GM18511 (cell line): ENCODE data around the gene CFAP20DC.
"Not testable (repeated sequence)": the region's sequence is repeated elsewhere in the genome, so short reads cannot be mapped to it uniquely, and the experiment has no call there.

Source experiments
- ATAC-seq: cut with Tn5 transposase; IDR thresholded peaks from one replicate; pipeline ENCODE4 v1.9.1; 2021; ENCODE audit warnings: mild to moderate bottlenecking, moderate library complexity; ENCODE audit not compliant: unreplicated experiment

CFAP20DC gene

GRCh38 chr3:59049671-59050331 lies at the start of gene CFAP20DC:
Gene CFAP20DC (minus strand): TSS chr3:59050025. CDS start chr3:59049631, 394 bp downstream.
- ATAC-seq: peak; percentile 99

GRCh38 chr3:59098516-59098915 lies 48.7 kb upstream of the CFAP20DC start:
- not testable (repeated sequence) for ATAC-seq

DNA sequence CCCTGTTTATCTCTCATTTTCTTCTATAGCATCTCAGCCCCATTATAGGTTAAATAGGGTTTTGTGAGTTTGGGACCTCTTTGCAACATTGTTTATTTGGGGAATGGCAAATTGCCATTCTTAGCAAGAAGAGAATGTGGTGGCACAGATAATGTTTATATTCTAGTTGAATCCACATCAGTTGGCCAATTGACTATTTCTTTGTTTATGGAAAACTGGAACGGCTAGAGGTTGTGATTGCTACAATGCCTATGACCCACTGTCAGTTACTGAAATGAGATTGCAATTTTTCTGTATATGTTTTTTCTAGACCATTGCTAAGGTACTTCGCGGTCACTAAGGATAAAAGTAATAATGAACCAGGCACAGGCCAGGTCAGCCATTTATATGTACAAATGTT lies 44.6 kb upstream of the CFAP20DC start:
- no peak for ATAC-seq

GRCh38 chr3:59093521-59093920 lies 43.7 kb upstream of the CFAP20DC start:
- no peak for ATAC-seq

- no peak for ATAC-seq
Measured at GRCh38 chr3:59088761-59089160, 38.9 kb upstream of the CFAP20DC start.

GRCh38 chr3:59085976-59086375 lies 36.2 kb upstream of the CFAP20DC start:
- no peak for ATAC-seq

- no peak for ATAC-seq
Measured at GRCh38 chr3:59084583-59084982, 34.8 kb upstream of the CFAP20DC start.

GRCh38 chr3:59082106-59082505 lies 32.3 kb upstream of the CFAP20DC start:
- no peak for ATAC-seq

DNA sequence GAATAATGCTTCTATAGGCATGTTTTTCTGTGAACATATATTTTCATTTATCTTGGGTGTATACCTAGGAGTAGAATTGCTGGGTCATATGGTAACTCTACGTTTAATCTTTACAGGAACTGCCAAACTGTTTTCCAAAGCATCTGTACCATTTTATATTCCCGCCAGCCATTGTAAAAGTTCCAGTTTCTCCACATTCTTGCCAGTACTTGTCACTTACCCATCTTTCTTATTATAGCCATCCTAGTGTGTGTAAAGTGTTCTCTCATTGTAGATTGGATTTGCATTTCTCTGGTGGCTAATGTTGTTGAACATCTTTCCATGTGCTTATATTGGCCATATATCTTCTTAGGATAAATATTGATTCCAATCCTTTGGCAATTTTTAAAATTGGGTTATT lies 31.2 kb upstream of the CFAP20DC start:
- no peak for ATAC-seq

- ATAC-seq: no peak
Measured at GRCh38 chr3:59079962-59080361, 30.1 kb upstream of the CFAP20DC start.

- ATAC-seq: no peak
Measured at GRCh38 chr3:59074764-59075163, 24.9 kb upstream of the CFAP20DC start.

DNA sequence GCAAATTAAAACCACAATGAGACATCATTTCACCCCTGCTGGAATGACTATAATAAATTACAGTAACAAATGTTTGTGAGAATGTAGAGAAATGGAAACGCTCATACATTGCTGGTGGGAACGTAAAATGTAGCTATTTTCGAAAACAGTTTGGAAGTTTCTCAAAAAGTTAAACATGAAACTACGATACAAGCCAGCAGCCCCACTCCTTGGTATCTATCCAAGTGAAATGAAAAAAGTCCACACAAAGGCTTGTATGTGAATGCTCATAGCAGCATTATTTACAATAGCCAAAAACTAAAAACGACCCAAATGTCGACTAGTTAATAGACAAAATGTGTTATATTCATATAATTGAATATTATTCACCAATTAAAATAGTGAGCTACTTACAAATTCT lies 22.9 kb upstream of the CFAP20DC start:
- no peak for ATAC-seq

GRCh38 chr3:59069838-59070237 lies 20.0 kb upstream of the CFAP20DC start:
- no peak for ATAC-seq

DNA sequence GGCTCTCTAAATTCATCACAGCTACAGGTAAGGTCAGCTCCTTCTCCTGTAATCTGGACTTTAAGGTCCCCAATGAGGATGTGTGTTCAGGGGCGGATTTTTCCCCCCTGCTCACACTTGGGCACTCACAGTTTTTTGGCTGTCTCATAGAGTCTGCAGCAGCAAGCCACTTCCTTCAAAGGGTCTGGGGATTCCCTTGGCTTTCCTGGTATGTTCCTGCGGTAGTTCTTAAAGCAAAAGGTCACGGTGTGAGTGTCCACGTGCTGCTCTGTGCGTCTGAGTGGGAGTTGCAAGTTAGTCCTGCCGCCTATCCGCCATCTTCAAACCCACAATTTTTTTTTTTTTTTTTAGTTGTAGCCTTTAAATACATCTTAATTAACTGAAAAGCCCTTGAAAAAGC lies 15.4 kb upstream of the CFAP20DC start:
- no peak for ATAC-seq

- ATAC-seq: no peak
Measured at GRCh38 chr3:59064728-59065127, 14.9 kb upstream of the CFAP20DC start.

GRCh38 chr3:59064276-59064675 lies 14.5 kb upstream of the CFAP20DC start:
- no peak for ATAC-seq

GRCh38 chr3:59056706-59057105 lies 6.9 kb upstream of the CFAP20DC start:
- no peak for ATAC-seq

GRCh38 chr3:59052803-59053411 lies 3.1 kb upstream of the CFAP20DC start:
- ATAC-seq: no peak

DNA sequence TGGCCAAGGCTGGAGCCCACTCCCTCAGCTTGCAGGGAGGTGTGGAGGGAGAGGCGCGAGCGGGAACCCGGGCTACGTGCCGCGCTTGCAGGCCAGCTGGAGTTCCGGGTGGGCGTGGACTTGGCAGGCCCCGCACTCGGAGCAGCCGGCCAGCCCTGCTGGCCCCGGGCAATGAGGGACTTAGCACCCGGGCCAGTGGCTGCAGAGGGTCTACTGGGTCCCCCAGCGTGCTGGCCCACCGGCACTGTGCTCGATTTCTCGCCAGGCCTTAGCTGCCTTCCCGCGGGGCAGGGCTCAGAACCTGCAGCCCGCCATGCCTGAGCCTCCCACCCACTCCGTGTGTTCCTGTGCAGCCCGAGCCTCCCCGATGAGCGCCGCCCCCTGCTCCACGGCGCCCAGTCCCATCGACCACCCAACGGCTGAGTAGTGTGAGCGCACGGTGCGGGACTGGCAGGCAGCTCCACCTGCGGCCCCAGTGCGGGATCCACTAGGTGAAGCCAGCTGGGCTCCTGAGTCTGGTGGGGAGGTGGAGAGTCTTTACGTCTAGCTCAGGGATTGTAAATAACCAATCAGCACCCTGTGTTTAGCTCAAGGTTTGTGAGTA lies 1.1 kb upstream of the CFAP20DC start:
- ATAC-seq: not testable (repeated sequence)

DNA sequence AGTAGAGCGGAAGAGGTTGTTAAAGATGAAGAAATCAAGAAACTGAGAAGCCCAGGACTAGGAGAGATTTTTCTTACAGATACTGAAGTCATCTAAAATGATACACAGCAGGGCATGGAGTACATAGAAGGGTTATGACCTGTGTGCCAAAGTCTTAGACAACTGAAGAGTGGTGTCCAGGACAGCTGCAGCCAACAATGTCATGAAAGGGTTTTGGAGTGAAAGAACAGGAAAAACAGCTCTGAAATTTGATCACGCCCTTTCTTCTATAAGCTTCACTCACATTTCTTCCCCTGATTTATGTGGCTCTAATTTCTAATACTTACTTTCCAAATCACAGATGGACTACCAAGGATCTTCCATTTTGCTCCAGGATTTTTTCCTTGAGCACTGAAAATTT lies 3.0 kb downstream of the CFAP20DC start:
- ATAC-seq: no peak

DNA sequence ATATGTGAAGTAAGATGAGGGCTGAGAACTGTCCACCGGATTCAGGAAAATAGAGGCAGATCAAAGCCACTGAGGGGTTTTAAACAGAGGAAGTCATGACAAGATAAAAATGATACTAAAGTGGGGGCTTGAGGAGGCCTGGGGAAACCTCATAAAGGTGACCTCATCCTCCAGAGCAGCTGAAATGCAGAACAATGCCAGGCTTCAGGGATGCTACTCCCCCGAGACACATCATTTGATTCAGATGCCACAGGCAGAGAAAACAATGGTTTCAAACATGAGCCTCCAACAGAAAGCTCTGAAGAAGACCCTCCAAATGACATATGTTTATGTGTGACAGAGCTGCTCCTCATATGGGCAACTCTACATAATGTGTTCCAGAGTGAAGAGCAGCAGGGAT lies 6.4 kb downstream of the CFAP20DC start:
- ATAC-seq: no peak

- no peak for ATAC-seq
Measured at GRCh38 chr3:59040902-59041301, 8.9 kb downstream of the CFAP20DC start.
